T-helper 2 cell treated with Interferon-gamma antibody and Interleukin-4, amounts not matched to agents 100 ng/mL and 5 ng/mL, for 36 hours (primary cell): Measurements from ENCODE around the gene HAP1. TPM values are rescaled to one million over a fixed set of nuclear protein-coding genes. Genes with fewer than 3 reads are reported as not detected.
"Not testable (repeated sequence)": the region's sequence is repeated elsewhere in the genome, so short reads cannot be mapped to it uniquely, and the experiment has no call there.

ENCODE experiments used
- intact Hi-C: fragments of 100-400 bp; cut with micrococcal nuclease; formaldehyde crosslinking; loops from one replicate; pipeline ENCODE4 v1.15.1; 2023
- total RNA-seq: library from RNA; stranded (reverse); gene quantifications from 2 replicates; pipeline ENCODE4 v1.2.3, GENCODE V29; 2022

Gene HAP1
- total RNA-seq, 1 donor from 2014 or later = 0.36 TPM

DNA sequence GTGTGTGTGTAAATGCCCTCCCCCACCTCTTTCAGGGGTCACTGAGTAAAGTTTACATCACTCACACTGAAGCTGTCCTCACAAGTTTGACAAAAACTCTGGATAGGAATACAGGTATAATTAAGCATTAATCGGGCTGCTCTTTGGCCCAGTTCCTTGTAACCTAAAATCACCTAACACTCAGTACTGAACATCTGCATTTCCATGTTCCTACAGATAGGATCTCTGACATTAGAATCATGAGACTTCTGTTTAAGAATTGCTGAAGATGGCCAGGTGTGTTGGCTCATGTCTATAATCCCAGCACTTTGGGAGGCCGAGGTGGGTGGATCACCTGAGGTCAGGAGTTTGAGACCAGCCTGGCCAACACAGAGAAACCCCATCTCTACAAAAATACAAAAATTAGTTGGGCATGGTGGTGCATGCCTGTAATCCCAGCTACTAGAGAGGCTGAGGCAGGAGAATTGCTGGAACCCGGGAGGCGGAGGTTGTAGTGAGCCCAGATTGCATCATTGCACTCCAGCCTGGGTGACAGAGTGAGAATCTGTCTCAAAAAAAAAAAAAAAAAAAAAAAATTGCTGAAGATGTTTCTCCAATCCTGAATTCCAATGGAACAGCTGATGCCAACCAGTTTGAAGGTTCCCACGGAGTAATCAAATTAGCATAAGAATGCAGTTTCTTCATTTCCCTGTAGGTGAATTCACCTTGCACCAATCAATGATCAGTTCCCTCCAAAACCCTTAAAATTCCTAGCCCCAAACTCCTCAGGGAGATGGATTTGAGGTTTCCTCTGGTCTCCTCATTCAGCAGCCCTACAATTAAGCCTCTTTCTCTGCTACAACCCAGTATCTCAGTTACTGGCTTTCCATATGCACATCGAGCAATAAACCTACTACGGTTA is 59.0 kb downstream of the HAP1 start:
- intact Hi-C loops = not testable (repeated sequence)

Other genes starting within 250 kb of the HAP1 start
- not detected in 2 replicates for gene KRT36, start 244.7 kb downstream of the HAP1 start, total RNA-seq
- not detected in 2 replicates for gene KRT13, start 229.0 kb downstream of the HAP1 start, total RNA-seq
- not detected in 2 replicates for gene KRT15, start 215.8 kb downstream of the HAP1 start, total RNA-seq
- gene KRT19, start 206.3 kb downstream of the HAP1 start, total RNA-seq = not detected in 2 replicates
- not detected in 2 replicates for gene KRT9, start 162.6 kb downstream of the HAP1 start, total RNA-seq
- gene KRT14, start 147.7 kb downstream of the HAP1 start, total RNA-seq = not detected in 2 replicates
- not detected in 2 replicates for gene KRT16, start 121.9 kb downstream of the HAP1 start, total RNA-seq
- gene KRT17, start 110.1 kb downstream of the HAP1 start, total RNA-seq = 0.86 TPM in 1 of 2 replicates, not detected in the other
- gene EIF1, start 45.8 kb downstream of the HAP1 start, total RNA-seq = 751 and 753 TPM in 2 replicates
- gene GAST, start 22.3 kb downstream of the HAP1 start, total RNA-seq = not detected in 2 replicates
- 0.73 and 0.93 TPM in 2 replicates for gene JUP, start 52.1 kb upstream of the HAP1 start, total RNA-seq
- gene P3H4, start 77.3 kb upstream of the HAP1 start, total RNA-seq = 3.8 and 6.1 TPM in 2 replicates
- 0.27 and 0.36 TPM in 2 replicates for gene FKBP10, start 78.4 kb upstream of the HAP1 start, total RNA-seq
- 42.8 and 43.4 TPM in 2 replicates for gene NT5C3B, start 101.6 kb upstream of the HAP1 start, total RNA-seq
- gene KLHL10, start 103.2 kb upstream of the HAP1 start, total RNA-seq = 0.07 and 0.09 TPM in 2 replicates
- 20.4 and 22.1 TPM in 2 replicates for gene KLHL11, start 130.8 kb upstream of the HAP1 start, total RNA-seq
- 182 and 188 TPM in 2 replicates for gene ACLY, start 184.3 kb upstream of the HAP1 start, total RNA-seq
- 0.66 and 0.73 TPM in 2 replicates for gene ODAD4, start 196.0 kb upstream of the HAP1 start, total RNA-seq
- 74.0 and 80.6 TPM in 2 replicates for gene CNP, start 232.2 kb upstream of the HAP1 start, total RNA-seq